Measurements from ENCODE around the gene HS3ST4.

Gene HS3ST4

DNA sequence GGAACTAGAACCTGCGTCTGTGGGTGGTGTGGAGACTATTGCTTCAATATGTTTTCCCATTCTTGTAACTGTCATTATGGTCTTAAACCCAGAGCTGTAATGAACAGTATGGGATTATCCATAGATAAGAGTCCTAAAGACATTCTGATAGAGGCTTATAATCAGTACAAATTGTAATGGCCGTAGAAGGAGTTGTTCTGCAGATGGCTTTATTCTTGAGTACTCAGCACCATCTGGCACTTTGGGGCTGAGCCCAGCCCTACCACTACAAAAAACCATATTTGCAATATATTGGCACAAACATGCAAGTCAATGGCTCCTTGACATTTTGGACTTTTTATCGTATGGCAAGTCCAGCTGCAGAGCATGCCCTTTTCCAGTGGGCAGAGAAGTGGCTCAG lies 150.0 kb downstream of the HS3ST4 start:
- TF ChIP-seq, protein P1, sequence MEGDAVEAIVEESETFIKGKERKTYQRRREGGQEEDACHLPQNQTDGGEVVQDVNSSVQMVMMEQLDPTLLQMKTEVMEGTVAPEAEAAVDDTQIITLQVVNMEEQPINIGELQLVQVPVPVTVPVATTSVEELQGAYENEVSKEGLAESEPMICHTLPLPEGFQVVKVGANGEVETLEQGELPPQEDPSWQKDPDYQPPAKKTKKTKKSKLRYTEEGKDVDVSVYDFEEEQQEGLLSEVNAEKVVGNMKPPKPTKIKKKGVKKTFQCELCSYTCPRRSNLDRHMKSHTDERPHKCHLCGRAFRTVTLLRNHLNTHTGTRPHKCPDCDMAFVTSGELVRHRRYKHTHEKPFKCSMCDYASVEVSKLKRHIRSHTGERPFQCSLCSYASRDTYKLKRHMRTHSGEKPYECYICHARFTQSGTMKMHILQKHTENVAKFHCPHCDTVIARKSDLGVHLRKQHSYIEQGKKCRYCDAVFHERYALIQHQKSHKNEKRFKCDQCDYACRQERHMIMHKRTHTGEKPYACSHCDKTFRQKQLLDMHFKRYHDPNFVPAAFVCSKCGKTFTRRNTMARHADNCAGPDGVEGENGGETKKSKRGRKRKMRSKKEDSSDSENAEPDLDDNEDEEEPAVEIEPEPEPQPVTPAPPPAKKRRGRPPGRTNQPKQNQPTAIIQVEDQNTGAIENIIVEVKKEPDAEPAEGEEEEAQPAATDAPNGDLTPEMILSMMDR (IDR thresholded peaks at IDR 0.05), result no peak
- no peak for TF ChIP-seq ZFX (IDR thresholded peaks at IDR 0.05; ENCODE audit: borderline replicate concordance)

DNA sequence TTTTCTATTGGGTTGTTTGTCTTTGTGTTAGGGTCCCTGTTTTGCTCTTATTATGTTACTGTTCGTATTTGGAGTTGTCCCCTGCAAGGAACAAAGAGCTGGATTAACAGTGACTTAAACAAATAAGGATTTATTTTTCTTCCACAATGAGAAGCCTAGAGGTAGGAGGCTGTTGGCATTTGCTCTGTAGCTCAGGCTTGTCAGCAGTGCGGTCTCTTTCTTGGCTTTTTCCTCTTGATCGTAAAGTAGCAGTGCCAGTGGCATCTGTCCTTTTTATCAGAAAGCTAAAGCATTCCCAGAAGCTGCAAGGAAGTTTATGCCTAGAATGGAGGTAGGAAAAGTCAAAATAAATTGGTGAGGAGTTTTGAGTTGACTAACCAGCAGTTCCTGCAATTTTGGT lies 154.1 kb downstream of the HS3ST4 start:
- H3K27ac ChIP-seq, result no peak overlapping the region

More for the DNA sequence above, 150.0 kb downstream of the HS3ST4 start:
- H3K27ac ChIP-seq, result no peak overlapping the region

DNA sequence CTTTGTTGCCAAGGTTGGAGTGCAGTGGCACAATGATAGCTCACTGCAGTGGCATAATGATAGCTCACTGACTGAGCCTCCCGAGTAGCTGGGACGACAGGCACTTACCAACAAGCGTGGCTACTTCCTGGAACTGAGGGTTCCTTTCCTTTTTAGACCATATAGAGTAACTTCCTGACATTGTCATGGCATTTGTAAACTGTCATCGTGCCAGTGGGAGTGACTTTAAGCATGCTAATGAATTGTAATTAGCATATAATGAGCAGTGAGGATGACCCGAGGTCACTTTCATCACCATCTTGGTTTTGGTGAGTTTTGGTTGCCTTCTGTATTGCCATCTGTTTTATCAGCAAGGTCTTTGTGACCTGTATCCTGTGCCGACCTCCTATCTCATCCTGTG lies 162.4 kb downstream of the HS3ST4 start:
- TF ChIP-seq ZFX (IDR thresholded peaks at IDR 0.05; ENCODE audit: borderline replicate concordance), result no peak
- TF ChIP-seq, protein P1 (IDR thresholded peaks at IDR 0.05), result no peak
- no peak overlapping the region for H3K27ac ChIP-seq

More for the DNA sequence above, 154.1 kb downstream of the HS3ST4 start:
- TF ChIP-seq, protein P1 (IDR thresholded peaks at IDR 0.05), result no peak
- TF ChIP-seq ZFX (IDR thresholded peaks at IDR 0.05; ENCODE audit: borderline replicate concordance), result no peak

DNA sequence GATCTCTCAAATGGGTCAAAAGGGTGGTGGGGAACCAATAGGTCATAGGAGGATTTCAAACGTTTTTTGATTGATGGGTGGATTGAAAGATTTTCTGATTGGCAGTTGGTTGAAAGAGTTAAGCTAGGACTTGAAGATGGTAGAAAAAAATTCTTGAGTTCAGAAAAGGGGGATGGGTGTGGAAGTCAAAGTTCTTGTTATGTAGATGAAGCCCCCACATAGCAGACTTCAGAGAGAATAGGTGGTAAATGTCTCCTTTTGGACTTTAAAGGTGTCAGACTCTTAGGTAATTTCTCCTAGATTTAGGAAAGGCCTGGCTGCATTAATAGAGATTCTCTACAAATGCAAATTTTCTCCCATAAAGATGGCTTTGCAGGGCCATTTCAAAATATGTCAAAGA lies 163.3 kb downstream of the HS3ST4 start:
- TF ChIP-seq, protein P1 (IDR thresholded peaks at IDR 0.05), result no peak
- no peak for TF ChIP-seq ZFX (IDR thresholded peaks at IDR 0.05; ENCODE audit: borderline replicate concordance)
- no peak overlapping the region for H3K27ac ChIP-seq

DNA sequence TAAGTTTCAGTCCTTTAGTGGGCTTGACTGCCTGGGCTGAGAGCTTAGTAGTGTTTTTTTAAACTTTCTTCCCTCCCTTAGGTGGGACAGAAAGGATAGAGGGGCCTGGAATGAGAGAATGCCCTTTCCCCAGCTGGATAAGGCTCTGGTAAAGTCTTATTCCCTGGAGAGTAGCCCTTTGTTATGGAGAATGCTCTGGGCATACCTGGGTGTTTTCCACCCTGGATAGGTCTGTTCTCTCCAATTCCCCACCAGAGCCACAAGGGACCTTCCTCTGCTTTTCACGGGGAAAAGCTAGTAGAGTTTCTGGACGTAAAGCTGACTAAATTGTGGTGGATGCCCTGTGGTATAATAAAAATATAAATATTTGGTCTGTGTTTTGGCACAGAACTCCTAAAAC lies 164.1 kb downstream of the HS3ST4 start:
- no peak for TF ChIP-seq ZFX (IDR thresholded peaks at IDR 0.05; ENCODE audit: borderline replicate concordance)
- TF ChIP-seq, protein P1 (IDR thresholded peaks at IDR 0.05), result no peak
- H3K27ac ChIP-seq, result no peak overlapping the region

DNA sequence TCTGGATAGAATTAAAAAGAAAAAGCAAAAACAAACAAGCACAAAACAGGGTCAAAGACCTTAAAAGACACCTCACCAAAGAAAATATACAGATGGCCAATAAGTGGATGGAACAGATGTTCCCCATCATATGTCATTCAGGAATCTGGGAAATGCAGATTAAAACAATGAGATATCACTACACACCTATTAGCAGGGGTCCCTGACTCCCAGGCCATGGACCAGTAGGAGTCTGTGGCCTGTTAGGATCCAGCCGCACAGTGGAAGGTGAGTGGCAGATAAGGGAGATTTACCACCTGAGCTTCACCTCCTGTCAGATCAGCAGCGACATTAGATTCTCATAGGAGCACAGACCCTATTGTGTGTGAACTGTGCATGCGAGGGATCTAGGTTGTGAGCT lies 167.9 kb downstream of the HS3ST4 start:
- no peak overlapping the region for H3K27ac ChIP-seq
- TF ChIP-seq ZFX (IDR thresholded peaks at IDR 0.05; ENCODE audit: borderline replicate concordance), result no peak
- TF ChIP-seq, protein P1 (IDR thresholded peaks at IDR 0.05), result no peak

DNA sequence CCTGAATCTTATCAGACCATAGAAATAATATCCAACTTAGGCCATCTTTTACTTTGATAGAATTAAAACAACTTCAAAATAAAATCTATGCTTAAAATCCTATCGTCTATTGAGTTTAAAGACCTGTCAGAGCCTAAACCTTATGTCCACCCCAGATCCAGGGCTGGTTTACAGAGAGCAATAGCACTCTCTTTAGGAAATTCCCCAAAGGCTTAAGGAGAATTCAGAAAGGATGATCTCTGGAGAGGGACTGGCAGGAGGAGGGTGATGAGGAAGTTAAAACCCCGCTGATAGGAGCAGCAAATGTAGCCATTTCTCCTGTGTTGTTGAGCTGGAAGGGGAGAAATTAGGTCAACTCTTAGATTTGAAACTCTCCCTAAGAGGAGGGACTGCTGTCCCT lies 175.3 kb downstream of the HS3ST4 start:
- no peak overlapping the region for H3K27ac ChIP-seq
- no peak for TF ChIP-seq ZFX (IDR thresholded peaks at IDR 0.05; ENCODE audit: borderline replicate concordance)
- TF ChIP-seq, protein P1 (IDR thresholded peaks at IDR 0.05), result no peak
